ENCODE results near the gene C15orf40.

GRCh38 chr15:83057696-83058376 lies 46.4 kb upstream of the C15orf40 start:
- no peak for TF ChIP-seq CTCF (IDR thresholded peaks at IDR 0.05)
- TF ChIP-seq EP300 (IDR thresholded peaks at IDR 0.05), result no peak
- TF ChIP-seq POLR2AphosphoS5 (IDR thresholded peaks at IDR 0.05), result no peak
